Mucosa of stomach (tissue), 1 donor: ENCODE data around the gene RHNO1.
"Not testable (repeated sequence)": the region's sequence is repeated elsewhere in the genome, so short reads cannot be mapped to it uniquely, and the experiment has no call there.

ENCODE experiments used
- H3K27me3 ChIP-seq: one replicate; pipeline ENCODE4 v1.7.0; 2013; ENCODE audit warnings: mild to moderate bottlenecking, low read length; ENCODE audit not compliant: control insufficient read depth, insufficient read depth
- H3K36me3 ChIP-seq: one replicate; pipeline ENCODE4 v1.7.0; 2013; ENCODE audit warnings: low read length; ENCODE audit not compliant: control insufficient read depth, insufficient read depth
- H3K4me1 ChIP-seq: one replicate; pipeline ENCODE4 v1.7.0; 2013; ENCODE audit warnings: mild to moderate bottlenecking, low read length; ENCODE audit not compliant: control insufficient read depth, insufficient read depth
- H3K4me3 ChIP-seq: one replicate; pipeline ENCODE4 v1.7.0; 2013; ENCODE audit warnings: low read length
- H3K9ac ChIP-seq: one replicate; pipeline ENCODE4 v1.7.0; 2013; ENCODE audit warnings: mild to moderate bottlenecking, low read length, moderate library complexity
- H3K9me3 ChIP-seq: one replicate; pipeline ENCODE4 v1.7.0; 2013; ENCODE audit warnings: mild to moderate bottlenecking, low read length, moderate library complexity; ENCODE audit not compliant: control insufficient read depth
- donor health status: Pancreatic carcinoma.

The RHNO1 gene

DNA sequence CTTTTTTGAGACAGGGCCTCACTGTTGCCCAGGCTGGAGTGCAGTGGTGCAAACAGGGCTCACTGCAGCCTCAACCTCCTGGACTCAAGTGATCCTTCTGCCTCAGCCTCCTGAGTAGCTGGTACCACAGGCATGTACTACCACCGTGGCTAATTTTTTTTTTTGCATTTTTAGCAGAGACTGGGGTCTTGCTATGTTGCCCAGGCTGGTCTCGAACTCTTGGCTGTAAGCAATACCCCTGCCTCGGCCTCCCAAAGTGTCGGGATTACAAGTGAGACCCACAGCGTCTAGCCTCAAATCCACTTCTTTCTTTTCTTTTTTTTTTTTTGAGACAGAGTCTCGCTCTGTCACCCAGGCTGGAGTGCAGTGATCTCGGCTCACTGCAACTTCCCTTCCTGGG is 13.6 kb upstream of the RHNO1 start:
- H3K9ac ChIP-seq, H3K27me3 ChIP-seq, H3K9me3 ChIP-seq, H3K4me1 ChIP-seq, H3K4me3 ChIP-seq, H3K36me3 ChIP-seq: not testable (repeated sequence)

DNA sequence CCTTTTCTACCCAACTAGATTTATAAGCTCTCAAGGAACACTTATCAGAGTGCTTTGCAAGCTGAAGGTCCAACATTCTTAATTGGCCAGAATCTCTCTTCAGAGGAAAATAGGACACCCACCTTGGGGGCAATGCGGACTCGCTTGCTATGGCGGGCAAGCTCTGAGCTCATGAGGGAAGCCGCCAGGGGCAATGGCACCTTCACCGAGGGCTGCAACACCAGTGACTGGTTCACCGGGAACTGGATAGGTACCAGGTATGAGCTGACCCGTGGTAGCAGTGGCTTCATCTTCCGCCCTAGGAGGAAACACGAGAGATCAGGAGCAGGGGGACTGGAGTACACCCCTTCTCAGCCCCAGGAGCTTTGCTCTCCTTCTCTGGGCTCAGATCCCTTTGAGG is 12.8 kb upstream of the RHNO1 start:
- H3K36me3 ChIP-seq: no peaks in the 10 kb centered on the region
- H3K9me3 ChIP-seq: no peaks in the 10 kb centered on the region
- H3K27me3 ChIP-seq: no peaks in the 10 kb centered on the region
- H3K4me3 ChIP-seq: no peak overlapping the region
- no peaks in the 10 kb centered on the region for H3K4me1 ChIP-seq
- no peak overlapping the region for H3K9ac ChIP-seq

DNA sequence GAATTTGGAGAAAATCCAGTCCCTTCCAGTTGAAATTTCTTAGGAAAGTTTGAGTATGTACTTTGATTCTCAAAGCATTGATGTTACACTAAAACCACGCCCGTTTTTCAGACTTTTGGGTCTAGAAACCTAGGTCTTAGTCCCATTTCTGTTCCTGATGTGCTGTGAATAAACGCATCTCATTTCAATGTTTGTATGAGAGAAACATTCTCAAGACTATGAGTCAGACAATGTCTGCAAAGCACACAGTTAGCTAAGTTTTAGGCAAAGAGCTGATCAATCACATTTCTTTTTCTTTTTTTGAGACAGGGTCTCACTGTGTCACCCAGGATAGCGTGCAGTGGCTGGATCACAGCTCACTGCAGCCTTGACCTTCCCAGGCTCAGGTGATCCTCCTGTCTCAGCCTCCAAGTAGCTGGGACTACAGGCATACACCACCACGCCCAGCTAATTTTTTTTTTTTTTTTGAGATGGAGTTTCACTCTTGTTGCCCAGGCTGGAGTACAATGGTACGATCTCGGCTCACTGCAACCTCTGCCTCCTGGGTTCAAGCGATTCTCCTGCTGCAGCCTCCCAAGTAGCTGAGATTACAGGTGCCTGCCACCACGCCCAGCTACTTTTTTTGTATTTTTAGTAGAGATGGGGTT is 7.9 kb upstream of the RHNO1 start:
- not testable (repeated sequence) for H3K4me3 ChIP-seq

DNA sequence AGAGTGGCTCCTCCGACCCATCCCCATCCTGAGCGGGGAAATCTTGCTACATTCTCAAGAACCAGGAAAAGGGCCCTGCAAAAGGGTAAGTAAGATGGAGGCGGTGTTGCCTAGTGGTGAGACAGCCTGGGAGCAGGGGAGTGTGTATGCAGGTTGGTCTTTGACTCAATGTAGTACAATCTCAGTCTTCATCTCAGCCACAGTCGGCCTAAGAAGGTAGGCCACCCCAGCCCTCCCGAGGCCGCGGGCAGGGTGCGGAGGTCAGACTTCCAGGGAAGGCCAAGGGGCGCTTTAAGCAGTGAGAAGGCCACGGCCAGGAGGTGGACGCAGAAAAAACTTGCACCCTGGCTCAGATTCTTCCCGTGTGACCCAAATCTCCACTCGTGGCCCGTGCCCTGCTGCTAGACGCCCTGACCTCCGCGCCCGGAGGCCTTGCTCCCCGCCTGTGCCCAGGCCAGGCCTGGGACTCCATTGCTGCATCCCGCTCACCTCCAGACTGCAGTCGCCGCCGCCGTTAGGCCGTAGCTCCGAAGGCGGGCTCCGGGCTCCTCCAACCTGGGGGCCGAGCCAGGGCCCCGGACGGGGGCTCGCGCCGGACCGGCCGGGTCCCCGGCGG is 484 bp upstream of the RHNO1 start:
- no peaks in the 10 kb centered on the region for H3K36me3 ChIP-seq
- H3K4me3 ChIP-seq: peak overlapping the region; percentile 93
- H3K9ac ChIP-seq: peak overlapping the region; percentile 95
- H3K4me1 ChIP-seq: peaks cover 19% of the 10 kb centered on the region
- H3K27me3 ChIP-seq: no peaks in the 10 kb centered on the region
- no peaks in the 10 kb centered on the region for H3K9me3 ChIP-seq

More for the DNA sequence above, 7.9 kb upstream of the RHNO1 start:
- not testable (repeated sequence) for H3K27me3 ChIP-seq, H3K9ac ChIP-seq, H3K4me1 ChIP-seq, H3K36me3 ChIP-seq, H3K9me3 ChIP-seq

DNA sequence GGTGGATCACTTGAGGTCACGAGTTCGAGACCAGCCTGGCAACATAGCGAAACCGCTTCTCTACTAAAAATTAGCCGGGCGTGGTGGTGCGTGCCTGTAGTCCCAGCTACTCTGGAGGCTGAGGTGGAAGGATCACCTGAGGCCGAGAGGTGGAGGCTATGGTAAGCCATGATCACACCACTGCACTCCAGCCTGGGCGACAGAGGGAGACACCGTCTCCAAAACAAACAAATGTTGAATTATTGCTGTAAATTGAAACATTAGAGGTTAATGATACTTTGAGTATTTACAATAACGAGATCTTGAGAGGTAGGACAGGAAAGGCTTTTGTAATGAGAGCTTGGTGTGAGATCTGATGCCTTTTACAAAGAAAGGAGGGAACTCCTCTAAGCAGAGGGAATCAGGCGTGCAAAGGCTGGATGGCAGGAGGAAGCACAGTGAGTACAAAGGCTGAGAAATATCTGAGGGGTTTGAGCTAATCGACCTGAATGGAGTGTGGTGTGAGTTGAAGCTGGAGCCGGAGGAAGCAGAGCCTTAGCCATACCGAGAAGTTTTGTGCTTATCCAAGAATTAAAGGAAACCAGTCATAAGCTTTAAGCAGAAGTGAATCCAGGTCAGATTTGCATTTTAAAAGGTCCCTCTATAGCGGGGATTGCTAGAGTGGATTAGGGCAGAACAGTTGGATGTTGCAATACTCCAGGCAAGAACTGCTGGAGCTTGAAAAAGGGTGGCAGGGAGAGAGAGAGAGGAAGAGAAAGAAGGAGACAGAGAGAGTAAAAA is 1.1 kb downstream of the RHNO1 start:
- Histone ChIP-seq H3K27me3 (no peaks in the 10 kb centered on the region), H3K4me3 (peak overlapping the region; percentile 93), H3K4me1 (peaks cover 19% of the 10 kb centered on the region), H3K36me3 (no peaks in the 10 kb centered on the region), H3K9ac (peak overlapping the region; percentile 95), H3K9me3 (no peaks in the 10 kb centered on the region)

DNA sequence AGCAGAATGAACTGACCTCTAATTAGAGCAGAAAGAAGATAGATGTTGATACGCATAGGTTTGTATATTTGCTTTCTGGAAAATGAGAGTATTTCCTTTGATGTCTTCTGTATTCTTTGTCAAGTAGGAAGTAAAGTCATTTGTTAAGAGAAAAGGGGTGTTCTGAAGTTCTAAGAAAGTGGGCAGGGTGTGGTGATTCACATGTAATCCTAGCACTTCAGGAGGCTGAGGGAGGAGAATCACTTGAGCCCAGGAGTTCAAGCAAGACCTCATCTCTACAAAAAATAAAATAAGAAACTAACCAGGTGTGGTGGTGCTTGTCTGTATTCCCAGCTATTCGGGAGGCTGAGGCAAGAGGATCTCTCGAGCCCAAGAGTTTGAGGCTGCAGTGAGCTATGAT is 2.8 kb downstream of the RHNO1 start:
- Histone ChIP-seq H3K27me3 (no peaks in the 10 kb centered on the region), H3K9me3 (no peaks in the 10 kb centered on the region), H3K36me3 (no peaks in the 10 kb centered on the region), H3K4me3 (no peak overlapping the region), H3K4me1 (peaks cover 19% of the 10 kb centered on the region), H3K9ac (no peak overlapping the region)

DNA sequence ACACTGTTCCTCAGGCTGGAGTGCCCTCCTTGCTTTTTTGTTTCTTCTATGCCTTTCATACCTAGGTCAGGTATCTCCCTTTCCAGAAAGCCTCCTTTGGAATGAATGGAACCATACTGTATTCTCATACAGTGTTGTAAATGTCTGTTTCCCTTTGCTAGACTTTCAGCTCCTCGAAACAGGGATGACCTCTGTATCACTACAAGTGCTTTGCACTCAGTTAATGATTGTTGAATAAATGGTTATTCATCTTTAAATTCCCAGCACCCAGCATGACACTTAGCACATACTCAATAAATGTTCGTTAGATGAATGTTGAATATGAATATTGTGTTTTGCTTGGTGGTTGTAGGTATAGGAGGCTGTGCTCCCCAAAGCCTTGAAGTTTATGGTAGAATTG is 7.8 kb downstream of the RHNO1 start:
- no peaks in the 10 kb centered on the region for H3K27me3 ChIP-seq
- H3K9ac ChIP-seq: no peak overlapping the region
- H3K36me3 ChIP-seq: no peaks in the 10 kb centered on the region
- no peaks in the 10 kb centered on the region for H3K9me3 ChIP-seq
- H3K4me3 ChIP-seq: no peak overlapping the region
- H3K4me1 ChIP-seq: no peaks in the 10 kb centered on the region

DNA sequence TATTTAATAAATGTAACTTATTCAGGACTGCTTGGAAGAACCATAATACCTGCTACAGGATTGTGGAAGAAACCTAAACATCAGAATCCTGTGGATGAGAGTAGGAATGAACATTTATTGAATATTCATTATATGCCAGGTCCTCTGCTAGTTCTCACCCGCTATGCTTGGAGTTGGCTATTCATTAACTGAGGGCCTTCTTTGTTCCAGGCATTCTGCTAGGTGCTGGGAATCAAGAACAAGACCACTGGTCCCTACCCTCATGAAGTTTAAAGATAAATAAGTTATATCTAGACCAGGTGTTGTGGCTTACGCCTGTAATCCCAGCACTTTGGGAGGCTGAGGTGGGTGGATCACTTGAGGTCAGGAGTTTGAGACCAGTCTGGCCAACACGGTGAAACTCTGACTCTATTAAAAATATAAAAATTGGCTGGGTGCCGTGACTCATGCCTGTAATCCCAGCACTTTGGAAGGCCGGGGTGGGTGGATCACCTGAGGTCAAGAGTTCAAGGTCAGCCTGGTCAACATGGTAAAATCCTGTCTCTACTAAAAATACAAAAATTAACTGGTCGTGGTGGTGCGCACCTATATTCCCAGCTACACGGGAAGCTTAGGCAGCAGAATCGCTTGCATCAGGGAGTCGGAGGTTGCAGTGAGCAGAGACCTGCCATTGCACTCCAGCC is 9.9 kb downstream of the RHNO1 start:
- no peaks in the 10 kb centered on the region for H3K27me3 ChIP-seq
- no peaks in the 10 kb centered on the region for H3K36me3 ChIP-seq
- H3K9me3 ChIP-seq: no peaks in the 10 kb centered on the region
- no peak overlapping the region for H3K4me3 ChIP-seq
- peaks cover 5% of the 10 kb centered on the region for H3K4me1 ChIP-seq
- no peak overlapping the region for H3K9ac ChIP-seq

DNA sequence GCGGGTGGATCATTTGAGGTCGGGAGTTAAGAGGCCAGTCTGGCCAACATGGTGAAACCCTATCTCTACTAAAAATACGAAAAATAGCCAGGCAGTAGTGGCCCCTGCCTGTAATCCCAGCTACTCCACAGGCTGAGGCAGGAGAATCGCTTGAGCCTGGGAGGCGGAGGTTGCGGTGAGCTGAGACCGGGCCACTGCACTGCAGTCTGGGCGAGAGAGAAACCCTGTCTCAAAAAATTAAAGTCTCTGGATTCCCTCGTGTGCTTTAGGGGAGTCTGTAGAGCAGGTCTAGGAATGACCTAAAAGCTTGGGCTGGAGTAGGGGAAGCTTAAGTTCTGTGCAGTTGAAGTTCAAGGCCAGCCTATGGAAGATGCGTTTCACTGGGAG is 13.0 kb downstream of the RHNO1 start:
- Histone ChIP-seq H3K4me1 (peaks cover 5% of the 10 kb centered on the region), H3K9ac (peak overlapping the region; percentile 68), H3K27me3 (no peaks in the 10 kb centered on the region), H3K9me3 (no peaks in the 10 kb centered on the region), H3K36me3 (no peaks in the 10 kb centered on the region), H3K4me3 (peak overlapping the region; percentile 84)

DNA sequence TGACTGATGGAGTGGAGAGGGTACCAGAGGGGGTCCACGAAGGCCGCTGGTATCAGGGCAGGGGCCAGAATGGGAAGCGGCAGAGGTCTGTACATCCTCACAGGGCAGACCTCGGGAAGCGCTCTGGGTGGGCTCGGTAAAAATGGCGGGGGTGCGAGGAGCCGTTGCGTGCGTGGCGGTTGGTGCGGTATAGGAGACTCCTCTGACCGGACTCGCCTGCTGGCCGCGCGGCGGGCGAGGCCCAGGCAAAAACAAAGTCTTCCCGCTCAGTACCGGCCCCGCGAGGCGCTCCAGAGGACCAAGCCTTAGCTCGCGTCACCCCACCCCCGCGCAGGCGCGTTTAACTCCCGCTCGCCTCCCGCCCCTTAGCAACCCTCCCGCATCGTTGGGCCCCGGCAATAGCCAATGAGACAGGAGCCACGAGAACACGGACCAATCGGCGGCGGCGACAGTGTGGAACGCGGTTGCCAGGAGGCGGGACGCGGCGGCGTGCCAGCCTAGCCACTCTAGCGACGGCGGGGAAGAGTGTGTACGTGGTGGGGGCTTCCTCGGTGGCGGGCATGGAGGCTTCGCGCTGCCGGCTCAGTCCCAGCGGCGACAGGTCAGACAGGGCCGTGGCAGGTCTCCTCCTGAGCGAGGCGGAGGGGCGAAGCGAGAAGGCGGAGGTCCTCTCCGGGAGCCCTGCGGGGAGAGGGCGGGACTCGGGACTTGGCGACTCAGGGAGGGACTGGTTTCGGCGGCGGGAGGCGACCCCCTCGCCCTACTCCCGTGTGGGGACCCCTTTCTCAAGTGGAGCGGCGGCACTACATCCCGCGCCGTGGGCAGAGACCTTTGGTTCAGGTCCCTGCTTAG is 13.6 kb downstream of the RHNO1 start, which contains the start of gene TULP3:
Gene TULP3, plus strand, starts transcription at position 504 of the 852 bp plus-strand sequence. Its CDS starts 57 bp downstream, at position 561.
- Histone ChIP-seq H3K4me3 (peak within 1 kb of the TSS; percentile 84), H3K36me3 (no peaks in the 10 kb centered on the region), H3K4me1 (peaks cover 5% of the 10 kb centered on the region), H3K9ac (peak within 1 kb of the TSS; percentile 92), H3K27me3 (no peaks in the 10 kb centered on the region), H3K9me3 (no peaks in the 10 kb centered on the region)

DNA sequence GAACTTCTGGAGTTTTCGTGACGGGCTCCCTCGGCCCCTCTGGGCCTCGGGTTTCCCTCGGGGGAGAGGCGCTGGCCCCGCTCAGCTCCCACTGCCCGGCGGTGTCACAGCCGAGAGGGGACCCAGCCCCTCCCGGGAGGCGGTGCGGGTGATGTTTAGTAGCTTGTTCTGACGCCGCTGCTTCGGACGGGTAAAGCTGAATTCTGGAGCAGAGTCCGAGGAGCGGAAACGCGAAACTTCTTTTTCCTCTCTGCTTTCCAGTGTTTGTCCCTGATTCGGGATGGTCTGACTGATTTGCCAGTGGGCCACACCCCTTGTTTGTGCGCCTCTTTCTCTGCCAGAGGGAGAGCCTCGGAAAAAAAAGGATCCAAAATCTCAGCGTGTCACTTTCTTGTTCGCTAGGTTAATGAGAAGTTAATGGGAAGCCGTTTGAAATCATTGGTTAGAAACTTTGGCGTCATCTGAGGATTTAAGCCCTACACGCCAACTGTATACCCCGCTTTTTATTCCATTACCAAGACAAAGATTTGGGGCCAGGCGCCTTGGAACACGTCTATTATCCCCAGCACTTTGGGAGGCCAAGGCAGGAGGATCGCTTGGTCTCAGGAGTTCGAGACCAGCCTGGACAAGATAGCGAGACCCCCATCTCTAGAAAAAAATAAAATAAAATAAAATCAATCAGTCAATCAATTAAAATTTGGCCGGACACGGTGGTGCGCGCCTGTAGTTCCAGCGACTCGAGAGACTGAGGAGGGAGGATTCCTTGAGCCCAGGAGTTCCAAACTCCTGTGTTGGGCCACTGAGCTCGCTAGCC is 14.4 kb downstream of the RHNO1 start:
- Histone ChIP-seq H3K9me3 (no peaks in the 10 kb centered on the region), H3K36me3 (no peaks in the 10 kb centered on the region), H3K27me3 (no peaks in the 10 kb centered on the region), H3K4me1 (peaks cover 5% of the 10 kb centered on the region), H3K9ac (peak overlapping the region; percentile 92), H3K4me3 (peak overlapping the region; percentile 84)
